Esophagus muscularis mucosa (tissue), 3 donors: ENCODE measurements around the gene TAF5L.

Source experiments
- POLR2AphosphoS5 ChIP-seq, 2 donors: sonication (generic); formaldehyde crosslinking; IDR thresholded peaks; one replicate each; pipeline ENCODE4 v1.6.1; 2017; ENCODE audit warnings: antibody characterized with exemption in 2 of 2
- TF ChIP-seq, protein P1 (sequence below), 3 experiments: fragments of 200-600 bp in 2 of 3; fragments of 450-650 bp in 1 of 3; sonication (generic) in 2 of 3; IDR thresholded peaks; one replicate each; pipeline ENCODE4 v1.5.1; 2017 to 2019; ENCODE audit warnings: antibody characterized with exemption in 3 of 3, mild to moderate bottlenecking in 2 of 3, moderate library complexity in 1 of 3

DNA sequence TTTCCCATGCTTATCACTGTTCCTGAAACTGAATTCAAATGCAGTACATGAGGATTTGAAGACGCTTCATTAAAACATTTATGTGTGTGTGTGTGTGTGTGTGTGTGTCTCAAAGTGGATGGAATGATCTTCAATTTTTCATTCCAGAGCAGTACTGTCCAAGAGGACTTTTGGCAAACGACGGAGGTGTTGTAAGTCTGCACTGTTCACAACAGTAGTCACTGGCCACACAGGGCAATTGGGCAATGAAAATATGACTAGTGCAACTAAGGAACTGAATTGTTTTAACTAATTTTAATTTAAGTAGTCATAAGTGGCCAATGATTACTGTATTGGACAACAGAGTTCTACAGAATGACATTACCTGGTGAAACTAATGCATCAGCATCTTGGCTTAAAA is 5.0 kb downstream of the TAF5L start:
- peak in 1 of 2 donors; percentile 50 for TF ChIP-seq POLR2AphosphoS5 (IDR thresholded peaks at IDR 0.05)
- TF ChIP-seq, protein P1, sequence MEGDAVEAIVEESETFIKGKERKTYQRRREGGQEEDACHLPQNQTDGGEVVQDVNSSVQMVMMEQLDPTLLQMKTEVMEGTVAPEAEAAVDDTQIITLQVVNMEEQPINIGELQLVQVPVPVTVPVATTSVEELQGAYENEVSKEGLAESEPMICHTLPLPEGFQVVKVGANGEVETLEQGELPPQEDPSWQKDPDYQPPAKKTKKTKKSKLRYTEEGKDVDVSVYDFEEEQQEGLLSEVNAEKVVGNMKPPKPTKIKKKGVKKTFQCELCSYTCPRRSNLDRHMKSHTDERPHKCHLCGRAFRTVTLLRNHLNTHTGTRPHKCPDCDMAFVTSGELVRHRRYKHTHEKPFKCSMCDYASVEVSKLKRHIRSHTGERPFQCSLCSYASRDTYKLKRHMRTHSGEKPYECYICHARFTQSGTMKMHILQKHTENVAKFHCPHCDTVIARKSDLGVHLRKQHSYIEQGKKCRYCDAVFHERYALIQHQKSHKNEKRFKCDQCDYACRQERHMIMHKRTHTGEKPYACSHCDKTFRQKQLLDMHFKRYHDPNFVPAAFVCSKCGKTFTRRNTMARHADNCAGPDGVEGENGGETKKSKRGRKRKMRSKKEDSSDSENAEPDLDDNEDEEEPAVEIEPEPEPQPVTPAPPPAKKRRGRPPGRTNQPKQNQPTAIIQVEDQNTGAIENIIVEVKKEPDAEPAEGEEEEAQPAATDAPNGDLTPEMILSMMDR (IDR thresholded peaks at IDR 0.05): no peak
